ENCODE measurements around the gene ARVCF.

DNA sequence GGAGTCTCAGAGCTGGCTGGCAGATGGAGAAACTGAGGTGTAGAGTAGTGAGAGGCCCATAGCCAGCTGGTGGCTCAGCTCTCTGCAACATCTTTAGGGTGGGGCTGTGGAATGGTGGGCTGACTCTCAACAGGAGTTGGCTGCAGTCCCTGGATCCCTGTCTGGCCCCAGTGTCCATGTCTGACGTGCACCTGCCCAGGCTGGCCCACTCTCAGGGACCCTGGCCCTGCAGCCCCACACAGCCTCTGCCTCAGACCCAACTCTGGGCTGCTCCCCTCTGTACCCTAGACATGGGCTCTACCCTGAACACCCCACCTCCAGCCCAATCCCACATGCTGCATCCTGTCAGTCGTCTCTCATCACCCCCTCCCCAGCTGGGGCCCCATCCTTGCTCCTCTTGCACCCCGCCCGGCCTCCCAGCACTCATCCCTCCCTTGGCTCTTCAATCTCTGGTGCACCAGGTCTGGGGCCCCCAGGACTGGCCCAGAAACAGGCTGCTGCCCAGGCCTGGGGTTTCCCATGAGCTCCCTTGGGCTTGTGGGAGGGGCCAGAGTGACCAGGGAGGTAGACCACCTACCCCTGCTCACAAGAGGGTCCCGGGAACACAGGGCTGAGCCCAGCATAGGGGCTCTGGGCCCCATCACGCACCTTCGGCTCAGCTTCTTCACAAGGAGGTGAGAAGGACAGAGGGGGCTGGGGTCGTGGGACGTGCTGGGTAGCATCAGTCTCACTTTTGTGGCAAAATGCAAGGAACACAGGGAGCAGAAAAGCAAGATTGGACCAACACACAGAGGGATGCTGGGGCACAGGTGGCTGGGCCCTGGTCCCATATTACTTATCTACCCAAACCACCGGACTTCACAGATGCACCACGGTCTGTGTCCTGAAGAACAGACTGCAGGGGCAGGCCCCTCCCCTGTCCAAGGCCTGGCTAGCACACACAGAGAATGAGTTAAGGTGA, 31.5 kb downstream of the ARVCF start:
- TF ChIP-seq, protein P1, sequence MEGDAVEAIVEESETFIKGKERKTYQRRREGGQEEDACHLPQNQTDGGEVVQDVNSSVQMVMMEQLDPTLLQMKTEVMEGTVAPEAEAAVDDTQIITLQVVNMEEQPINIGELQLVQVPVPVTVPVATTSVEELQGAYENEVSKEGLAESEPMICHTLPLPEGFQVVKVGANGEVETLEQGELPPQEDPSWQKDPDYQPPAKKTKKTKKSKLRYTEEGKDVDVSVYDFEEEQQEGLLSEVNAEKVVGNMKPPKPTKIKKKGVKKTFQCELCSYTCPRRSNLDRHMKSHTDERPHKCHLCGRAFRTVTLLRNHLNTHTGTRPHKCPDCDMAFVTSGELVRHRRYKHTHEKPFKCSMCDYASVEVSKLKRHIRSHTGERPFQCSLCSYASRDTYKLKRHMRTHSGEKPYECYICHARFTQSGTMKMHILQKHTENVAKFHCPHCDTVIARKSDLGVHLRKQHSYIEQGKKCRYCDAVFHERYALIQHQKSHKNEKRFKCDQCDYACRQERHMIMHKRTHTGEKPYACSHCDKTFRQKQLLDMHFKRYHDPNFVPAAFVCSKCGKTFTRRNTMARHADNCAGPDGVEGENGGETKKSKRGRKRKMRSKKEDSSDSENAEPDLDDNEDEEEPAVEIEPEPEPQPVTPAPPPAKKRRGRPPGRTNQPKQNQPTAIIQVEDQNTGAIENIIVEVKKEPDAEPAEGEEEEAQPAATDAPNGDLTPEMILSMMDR (IDR thresholded peaks at IDR 0.05), result no peak
- TF ChIP-seq EP300 (IDR thresholded peaks at IDR 0.05) (no peak), POLR2AphosphoS5 (IDR thresholded peaks at IDR 0.05) (no peak), POLR2A (IDR thresholded peaks at IDR 0.05) (no peak)

Measured in gastroesophageal sphincter (tissue), 3 donors.